ENCODE data around the gene TFR2. TPM values are rescaled to one million over a fixed set of nuclear protein-coding genes. Genes with fewer than 3 reads are reported as not detected.

TFR2 gene
- total and polyA plus RNA-seq, 2 of the 13 experiments (the other 11 are each of a cell fraction or from before 2014, with no cell fraction given), result 36.9 to 64.2 TPM

- TF ChIP-seq KIAA2018 (CRISPR knock-in tag; IDR thresholded peaks at IDR 0.05; ENCODE audit: borderline replicate concordance) (no peak), HNRNPK (IDR thresholded peaks at IDR 0.05; ENCODE audit: low read depth, low read length, poor library complexity, severe bottlenecking) (no peak), UBTF (CRISPR knock-in tag; IDR thresholded peaks at IDR 0.05) (no peak), ATAD3A (CRISPR knock-in tag; IDR thresholded peaks at IDR 0.05) (no peak), ARID4A (CRISPR knock-in tag; IDR thresholded peaks at IDR 0.05; ENCODE audit: borderline replicate concordance) (peak; percentile 80; the same call in 1 of the 2 replicates), ZNF546 (CRISPR knock-in tag; conservative IDR thresholded peaks at IDR 0.05) (no peak), SRY (CRISPR knock-in tag; IDR thresholded peaks at IDR 0.05) (0 out of 2 replicates have a peak, but pooled peaks have one; percentile 76), ZNF292 (CRISPR knock-in tag; IDR thresholded peaks at IDR 0.05; ENCODE audit: borderline replicate concordance, low read depth) (no peak), ZIK1 (CRISPR knock-in tag; IDR thresholded peaks at IDR 0.05; ENCODE audit: borderline replicate concordance, low read depth) (no peak), FLYWCH1 (CRISPR knock-in tag; IDR thresholded peaks at IDR 0.05) (no peak), ZNF510 (CRISPR knock-in tag; IDR thresholded peaks at IDR 0.05; ENCODE audit: low read depth) (no peak)
Observed at GRCh38 chr7:100611983-100612729, 29.2 kb downstream of the TFR2 start, which contains the start of gene MOSPD3 (continued).
